GM23338 (cell line): ENCODE measurements around the gene ODAPH.
"Not testable (repeated sequence)": the region's sequence is repeated elsewhere in the genome, so short reads cannot be mapped to it uniquely, and the experiment has no call there.

Source experiments
- CREB1 ChIP-seq: fragments of 250-450 bp; sonication (Bioruptor Pico); IDR thresholded peaks from 2 replicates; pipeline ENCODE4 v1.5.0; 2020; ENCODE audit warnings: low read depth, mild to moderate bottlenecking, moderate library complexity
- EZH2 ChIP-seq: fragments of 200-600 bp; sonication (generic); IDR thresholded peaks from one replicate; pipeline ENCODE4 v1.8.0; 2017; ENCODE audit warnings: antibody characterized with exemption, mild to moderate bottlenecking, low read depth; ENCODE audit not compliant: unreplicated experiment
- EZH2phosphoT487 ChIP-seq: fragments of 200-600 bp; sonication (generic); IDR thresholded peaks from one replicate; pipeline ENCODE4 v1.8.1; 2018; ENCODE audit warnings: antibody characterized with exemption; ENCODE audit not compliant: unreplicated experiment
- JUNB ChIP-seq: IDR thresholded peaks from one replicate; pipeline ENCODE4 v1.6.1; 2016; ENCODE audit warnings: antibody characterized with exemption; ENCODE audit not compliant: unreplicated experiment
- NANOG ChIP-seq: IDR thresholded peaks from 2 replicates; pipeline ENCODE4 v1.6.1; 2016; ENCODE audit warnings: antibody characterized with exemption, borderline replicate concordance
- POLR2AphosphoS5 ChIP-seq: IDR thresholded peaks from 2 replicates; pipeline ENCODE4 v1.6.1; 2016; ENCODE audit warnings: antibody characterized with exemption, low read depth
- STAT1 ChIP-seq: IDR thresholded peaks from one replicate; pipeline ENCODE4 v1.6.1; 2016; ENCODE audit warnings: antibody characterized with exemption; ENCODE audit not compliant: unreplicated experiment
- ZNF114 ChIP-seq: fragments of 250-450 bp; sonication (Bioruptor Pico); IDR thresholded peaks from 2 replicates; pipeline ENCODE4 v1.5.0; 2020; ENCODE audit warnings: mild to moderate bottlenecking, moderate library complexity
- ZNF331 ChIP-seq: fragments of 250-450 bp; sonication (Bioruptor Pico); IDR thresholded peaks from 2 replicates; pipeline ENCODE4 v1.5.0; 2020; ENCODE audit warnings: low read depth, mild to moderate bottlenecking, moderate library complexity
- TF ChIP-seq, protein P1 (sequence below), 2 experiments: fragments of 200-600 bp in 1 of 2; sonication (generic) in 1 of 2; conservative IDR thresholded peaks; 2 replicates each; pipeline versions ENCODE4 v1.5.1 to v1.6.1; 2016 to 2017; ENCODE audit warnings: antibody characterized with exemption in 2 of 2, low read depth in 2 of 2, mild to moderate bottlenecking in 2 of 2, moderate library complexity in 1 of 2
- TF ChIP-seq, protein P2 (sequence below): IDR thresholded peaks from one replicate; pipeline ENCODE4 v1.6.1; 2018; ENCODE audit warnings: antibody characterized with exemption; ENCODE audit not compliant: unreplicated experiment
- TF ChIP-seq, protein P3 (sequence below): fragments of 250-450 bp; sonication (Bioruptor Pico); IDR thresholded peaks from 2 replicates; pipeline ENCODE4 v1.5.0; 2020; ENCODE audit warnings: mild to moderate bottlenecking, moderate library complexity
- TF ChIP-seq, protein P4 (sequence below): IDR thresholded peaks from 2 replicates; pipeline ENCODE4 v1.6.1; 2016; ENCODE audit warnings: antibody characterized with exemption

DNA sequence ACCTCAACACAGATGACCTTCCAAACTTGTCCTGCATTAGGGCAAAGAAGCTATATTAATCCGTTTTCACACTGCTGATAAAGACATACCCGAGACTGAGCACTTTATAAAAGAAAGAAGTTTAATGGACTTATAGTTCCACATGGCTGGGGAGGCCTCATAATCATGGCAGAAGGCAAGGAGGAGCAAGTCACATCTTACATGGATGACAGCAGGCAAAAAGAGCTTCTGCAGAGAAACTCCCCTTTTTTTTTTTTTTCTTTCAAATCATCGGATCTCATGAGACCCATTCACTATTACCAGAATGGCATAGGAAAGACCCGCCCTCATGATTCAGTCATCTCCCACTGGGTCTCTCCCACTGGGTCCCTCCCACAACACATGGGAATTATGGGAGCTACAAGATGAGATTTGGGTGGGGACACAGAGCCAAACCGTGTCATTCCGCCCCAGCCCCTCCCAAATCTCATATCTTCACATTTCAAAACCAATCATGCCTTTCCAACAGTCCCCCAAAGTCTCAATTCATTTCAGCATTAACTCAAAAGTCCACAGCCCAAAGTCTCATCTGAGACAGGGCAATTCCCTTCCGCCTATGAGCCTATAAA lies 24.2 kb upstream of the ODAPH start:
- TF ChIP-seq, protein P1, sequence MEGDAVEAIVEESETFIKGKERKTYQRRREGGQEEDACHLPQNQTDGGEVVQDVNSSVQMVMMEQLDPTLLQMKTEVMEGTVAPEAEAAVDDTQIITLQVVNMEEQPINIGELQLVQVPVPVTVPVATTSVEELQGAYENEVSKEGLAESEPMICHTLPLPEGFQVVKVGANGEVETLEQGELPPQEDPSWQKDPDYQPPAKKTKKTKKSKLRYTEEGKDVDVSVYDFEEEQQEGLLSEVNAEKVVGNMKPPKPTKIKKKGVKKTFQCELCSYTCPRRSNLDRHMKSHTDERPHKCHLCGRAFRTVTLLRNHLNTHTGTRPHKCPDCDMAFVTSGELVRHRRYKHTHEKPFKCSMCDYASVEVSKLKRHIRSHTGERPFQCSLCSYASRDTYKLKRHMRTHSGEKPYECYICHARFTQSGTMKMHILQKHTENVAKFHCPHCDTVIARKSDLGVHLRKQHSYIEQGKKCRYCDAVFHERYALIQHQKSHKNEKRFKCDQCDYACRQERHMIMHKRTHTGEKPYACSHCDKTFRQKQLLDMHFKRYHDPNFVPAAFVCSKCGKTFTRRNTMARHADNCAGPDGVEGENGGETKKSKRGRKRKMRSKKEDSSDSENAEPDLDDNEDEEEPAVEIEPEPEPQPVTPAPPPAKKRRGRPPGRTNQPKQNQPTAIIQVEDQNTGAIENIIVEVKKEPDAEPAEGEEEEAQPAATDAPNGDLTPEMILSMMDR (conservative IDR thresholded peaks at IDR 0.05; ENCODE audit: low read depth in 2 of 2) = not testable (repeated sequence)
- TF ChIP-seq, protein P2, sequence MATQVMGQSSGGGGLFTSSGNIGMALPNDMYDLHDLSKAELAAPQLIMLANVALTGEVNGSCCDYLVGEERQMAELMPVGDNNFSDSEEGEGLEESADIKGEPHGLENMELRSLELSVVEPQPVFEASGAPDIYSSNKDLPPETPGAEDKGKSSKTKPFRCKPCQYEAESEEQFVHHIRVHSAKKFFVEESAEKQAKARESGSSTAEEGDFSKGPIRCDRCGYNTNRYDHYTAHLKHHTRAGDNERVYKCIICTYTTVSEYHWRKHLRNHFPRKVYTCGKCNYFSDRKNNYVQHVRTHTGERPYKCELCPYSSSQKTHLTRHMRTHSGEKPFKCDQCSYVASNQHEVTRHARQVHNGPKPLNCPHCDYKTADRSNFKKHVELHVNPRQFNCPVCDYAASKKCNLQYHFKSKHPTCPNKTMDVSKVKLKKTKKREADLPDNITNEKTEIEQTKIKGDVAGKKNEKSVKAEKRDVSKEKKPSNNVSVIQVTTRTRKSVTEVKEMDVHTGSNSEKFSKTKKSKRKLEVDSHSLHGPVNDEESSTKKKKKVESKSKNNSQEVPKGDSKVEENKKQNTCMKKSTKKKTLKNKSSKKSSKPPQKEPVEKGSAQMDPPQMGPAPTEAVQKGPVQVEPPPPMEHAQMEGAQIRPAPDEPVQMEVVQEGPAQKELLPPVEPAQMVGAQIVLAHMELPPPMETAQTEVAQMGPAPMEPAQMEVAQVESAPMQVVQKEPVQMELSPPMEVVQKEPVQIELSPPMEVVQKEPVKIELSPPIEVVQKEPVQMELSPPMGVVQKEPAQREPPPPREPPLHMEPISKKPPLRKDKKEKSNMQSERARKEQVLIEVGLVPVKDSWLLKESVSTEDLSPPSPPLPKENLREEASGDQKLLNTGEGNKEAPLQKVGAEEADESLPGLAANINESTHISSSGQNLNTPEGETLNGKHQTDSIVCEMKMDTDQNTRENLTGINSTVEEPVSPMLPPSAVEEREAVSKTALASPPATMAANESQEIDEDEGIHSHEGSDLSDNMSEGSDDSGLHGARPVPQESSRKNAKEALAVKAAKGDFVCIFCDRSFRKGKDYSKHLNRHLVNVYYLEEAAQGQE = not testable (repeated sequence)
- not testable (repeated sequence) for TF ChIP-seq POLR2AphosphoS5; EZH2; CREB1 (CRISPR knock-in tag); EZH2phosphoT487; ZNF114 (CRISPR knock-in tag); STAT1; NANOG; JUNB; ZNF331 (CRISPR knock-in tag)
- TF ChIP-seq, protein P3, sequence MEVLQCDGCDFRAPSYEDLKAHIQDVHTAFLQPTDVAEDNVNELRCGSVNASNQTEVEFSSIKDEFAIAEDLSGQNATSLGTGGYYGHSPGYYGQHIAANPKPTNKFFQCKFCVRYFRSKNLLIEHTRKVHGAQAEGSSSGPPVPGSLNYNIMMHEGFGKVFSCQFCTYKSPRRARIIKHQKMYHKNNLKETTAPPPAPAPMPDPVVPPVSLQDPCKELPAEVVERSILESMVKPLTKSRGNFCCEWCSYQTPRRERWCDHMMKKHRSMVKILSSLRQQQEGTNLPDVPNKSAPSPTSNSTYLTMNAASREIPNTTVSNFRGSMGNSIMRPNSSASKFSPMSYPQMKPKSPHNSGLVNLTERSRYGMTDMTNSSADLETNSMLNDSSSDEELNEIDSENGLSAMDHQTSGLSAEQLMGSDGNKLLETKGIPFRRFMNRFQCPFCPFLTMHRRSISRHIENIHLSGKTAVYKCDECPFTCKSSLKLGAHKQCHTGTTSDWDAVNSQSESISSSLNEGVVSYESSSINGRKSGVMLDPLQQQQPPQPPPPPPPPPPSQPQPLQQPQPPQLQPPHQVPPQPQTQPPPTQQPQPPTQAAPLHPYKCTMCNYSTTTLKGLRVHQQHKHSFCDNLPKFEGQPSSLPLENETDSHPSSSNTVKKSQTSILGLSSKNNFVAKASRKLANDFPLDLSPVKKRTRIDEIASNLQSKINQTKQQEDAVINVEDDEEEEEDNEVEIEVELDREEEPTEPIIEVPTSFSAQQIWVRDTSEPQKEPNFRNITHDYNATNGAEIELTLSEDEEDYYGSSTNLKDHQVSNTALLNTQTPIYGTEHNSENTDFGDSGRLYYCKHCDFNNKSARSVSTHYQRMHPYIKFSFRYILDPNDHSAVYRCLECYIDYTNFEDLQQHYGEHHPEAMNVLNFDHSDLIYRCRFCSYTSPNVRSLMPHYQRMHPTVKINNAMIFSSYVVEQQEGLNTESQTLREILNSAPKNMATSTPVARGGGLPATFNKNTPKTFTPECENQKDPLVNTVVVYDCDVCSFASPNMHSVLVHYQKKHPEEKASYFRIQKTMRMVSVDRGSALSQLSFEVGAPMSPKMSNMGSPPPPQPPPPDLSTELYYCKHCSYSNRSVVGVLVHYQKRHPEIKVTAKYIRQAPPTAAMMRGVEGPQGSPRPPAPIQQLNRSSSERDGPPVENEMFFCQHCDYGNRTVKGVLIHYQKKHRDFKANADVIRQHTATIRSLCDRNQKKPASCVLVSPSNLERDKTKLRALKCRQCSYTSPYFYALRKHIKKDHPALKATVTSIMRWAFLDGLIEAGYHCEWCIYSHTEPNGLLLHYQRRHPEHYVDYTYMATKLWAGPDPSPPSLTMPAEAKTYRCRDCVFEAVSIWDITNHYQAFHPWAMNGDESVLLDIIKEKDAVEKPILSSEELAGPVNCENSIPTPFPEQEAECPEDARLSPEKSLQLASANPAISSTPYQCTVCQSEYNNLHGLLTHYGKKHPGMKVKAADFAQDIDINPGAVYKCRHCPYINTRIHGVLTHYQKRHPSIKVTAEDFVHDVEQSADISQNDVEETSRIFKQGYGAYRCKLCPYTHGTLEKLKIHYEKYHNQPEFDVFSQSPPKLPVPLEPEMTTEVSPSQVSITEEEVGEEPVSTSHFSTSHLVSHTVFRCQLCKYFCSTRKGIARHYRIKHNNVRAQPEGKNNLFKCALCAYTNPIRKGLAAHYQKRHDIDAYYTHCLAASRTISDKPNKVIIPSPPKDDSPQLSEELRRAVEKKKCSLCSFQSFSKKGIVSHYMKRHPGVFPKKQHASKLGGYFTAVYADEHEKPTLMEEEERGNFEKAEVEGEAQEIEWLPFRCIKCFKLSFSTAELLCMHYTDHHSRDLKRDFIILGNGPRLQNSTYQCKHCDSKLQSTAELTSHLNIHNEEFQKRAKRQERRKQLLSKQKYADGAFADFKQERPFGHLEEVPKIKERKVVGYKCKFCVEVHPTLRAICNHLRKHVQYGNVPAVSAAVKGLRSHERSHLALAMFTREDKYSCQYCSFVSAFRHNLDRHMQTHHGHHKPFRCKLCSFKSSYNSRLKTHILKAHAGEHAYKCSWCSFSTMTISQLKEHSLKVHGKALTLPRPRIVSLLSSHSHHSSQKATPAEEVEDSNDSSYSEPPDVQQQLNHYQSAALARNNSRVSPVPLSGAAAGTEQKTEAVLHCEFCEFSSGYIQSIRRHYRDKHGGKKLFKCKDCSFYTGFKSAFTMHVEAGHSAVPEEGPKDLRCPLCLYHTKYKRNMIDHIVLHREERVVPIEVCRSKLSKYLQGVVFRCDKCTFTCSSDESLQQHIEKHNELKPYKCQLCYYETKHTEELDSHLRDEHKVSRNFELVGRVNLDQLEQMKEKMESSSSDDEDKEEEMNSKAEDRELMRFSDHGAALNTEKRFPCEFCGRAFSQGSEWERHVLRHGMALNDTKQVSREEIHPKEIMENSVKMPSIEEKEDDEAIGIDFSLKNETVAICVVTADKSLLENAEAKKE = not testable (repeated sequence)
- TF ChIP-seq, protein P4, sequence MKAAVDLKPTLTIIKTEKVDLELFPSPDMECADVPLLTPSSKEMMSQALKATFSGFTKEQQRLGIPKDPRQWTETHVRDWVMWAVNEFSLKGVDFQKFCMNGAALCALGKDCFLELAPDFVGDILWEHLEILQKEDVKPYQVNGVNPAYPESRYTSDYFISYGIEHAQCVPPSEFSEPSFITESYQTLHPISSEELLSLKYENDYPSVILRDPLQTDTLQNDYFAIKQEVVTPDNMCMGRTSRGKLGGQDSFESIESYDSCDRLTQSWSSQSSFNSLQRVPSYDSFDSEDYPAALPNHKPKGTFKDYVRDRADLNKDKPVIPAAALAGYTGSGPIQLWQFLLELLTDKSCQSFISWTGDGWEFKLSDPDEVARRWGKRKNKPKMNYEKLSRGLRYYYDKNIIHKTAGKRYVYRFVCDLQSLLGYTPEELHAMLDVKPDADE = not testable (repeated sequence)
